Measurements from ENCODE around the gene KLHDC3. TPM values are rescaled to one million over a fixed set of nuclear protein-coding genes. Genes with fewer than 3 reads are reported as not detected.
"Not testable (repeated sequence)": the region's sequence is repeated elsewhere in the genome, so short reads cannot be mapped to it uniquely, and the experiment has no call there.

KLHDC3 gene
- total and polyA plus RNA-seq, 2 of the 8 experiments (the other 6 are each of a cell fraction or from before 2014, with no cell fraction given): 181 to 203 TPM

DNA sequence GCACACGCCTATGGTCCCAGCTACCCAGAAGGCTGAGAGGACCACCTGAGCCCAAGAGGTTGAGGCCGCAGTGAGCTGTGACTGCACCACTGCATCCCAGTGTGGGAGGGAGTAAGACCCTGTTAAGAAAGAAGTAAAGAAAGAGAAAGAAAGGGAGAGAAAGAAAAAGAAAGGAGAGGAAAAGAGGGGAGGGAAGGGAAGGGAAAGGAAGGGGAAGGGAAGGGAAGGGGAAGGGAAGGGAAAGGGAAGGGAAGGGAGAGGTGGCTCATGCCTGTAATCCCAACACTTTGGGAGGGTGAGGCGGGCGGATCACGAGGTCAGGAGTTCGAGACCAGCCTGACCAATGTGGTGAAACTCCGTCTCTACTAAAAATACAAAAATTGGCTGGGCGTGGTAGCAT is 27.4 kb downstream of the KLHDC3 start:
- not testable (repeated sequence) for H3K27ac ChIP-seq (ENCODE audit: low read depth, low read length); H3K4ac ChIP-seq (replicated peaks; ENCODE audit: insufficient read length, low read depth, low read length); H4K8ac ChIP-seq (ENCODE audit: extremely low read depth, insufficient read depth, low read length); H3K4me1 ChIP-seq (replicated peaks in 1 of 4; ENCODE audit: control insufficient read depth in 3 of 4, insufficient read depth in 4 of 4, low read length in 3 of 4); H3K4me2 ChIP-seq (ENCODE audit: insufficient read depth in 1 of 2, low read depth in 2 of 2, low read length in 2 of 2); H2BK12ac ChIP-seq (ENCODE audit: low read depth, low read length); H3K4me3 ChIP-seq (ENCODE audit: extremely low read depth in 1 of 4, insufficient read depth in 2 of 4, low read depth in 3 of 4, low read length in 4 of 4); H3K56ac ChIP-seq (replicated peaks; ENCODE audit: insufficient read length, low read depth, low read length); H2AK5ac ChIP-seq (ENCODE audit: low read depth, low read length); H3K14ac ChIP-seq (ENCODE audit: insufficient read length); H2BK120ac ChIP-seq (replicated peaks; ENCODE audit: low read depth, low read length); DNase-seq (ENCODE audit: low read depth in 1 of 2, low spot score in 2 of 2); H2BK20ac ChIP-seq (ENCODE audit: low read length); H2AFZ ChIP-seq (ENCODE audit: low read length); H2BK5ac ChIP-seq (ENCODE audit: low read depth, low read length); H3K9me3 ChIP-seq (ENCODE audit: insufficient read depth in 2 of 2, low read depth in 1 of 2, low read length in 1 of 2); H3K23me2 ChIP-seq (ENCODE audit: low read depth, low read length); H3K27me3 ChIP-seq (replicated peaks in 1 of 4; ENCODE audit: control insufficient read depth in 3 of 4, extremely low read depth in 1 of 4, insufficient read depth in 3 of 4, low read length in 3 of 4); H3K79me2 ChIP-seq (ENCODE audit: control insufficient read depth in 1 of 2, insufficient read depth in 2 of 2, low read length in 2 of 2); H4K91ac ChIP-seq (replicated peaks; ENCODE audit: insufficient read length, low read length); H3K79me1 ChIP-seq (ENCODE audit: low read depth, low read length); H4K5ac ChIP-seq (ENCODE audit: insufficient read length, low read depth, low read length); FAIRE-seq; H2BK15ac ChIP-seq (ENCODE audit: low read length); H3K23ac ChIP-seq (ENCODE audit: insufficient read length); H3K9ac ChIP-seq (replicated peaks in 1 of 4; ENCODE audit: extremely low read depth in 1 of 4, low read depth in 3 of 4, low read length in 3 of 4); H3K18ac ChIP-seq (ENCODE audit: extremely low read depth, low read length)
- peaks cover 2 to 10% of the 10 kb centered on the region in 2 experiments for H4K20me1 ChIP-seq (replicated peaks in 1 of 2; ENCODE audit: control insufficient read depth in 1 of 2, insufficient read depth in 2 of 2, low read length in 2 of 2)
- POLR2A ChIA-PET (ENCODE audit: partially characterized antibody): interaction anchor here (0.6 to 29.7 kb wide), 5 partner anchors 8 to 42 kb away, joined by 3 to 584 read pairs (median 4); partner anchors contain the start of genes KLC4, KLHDC3, MEA1 and MRPL2
- CTCF ChIA-PET (ENCODE audit: partially characterized antibody): interaction anchor here (1.2 to 1.5 kb wide), 3 partner anchors 13 to 102 kb away, joined by 3 to 6 read pairs (median 3); partner anchors contain the start of gene CUL7
- 85% methylated on average over 6 of the region's 8 CpGs; no CpG with 5 or more reads in 1 of the 2 experiments for WGBS, 2 experiments (ENCODE audit: extremely low coverage in 1 of 2, insufficient coverage in 1 of 2, insufficient read length in 1 of 2, insufficient replicate concordance in 2 of 2, low coverage in 1 of 2, low lambda C conversion rate in 2 of 2, missing lambda C conversion rate in 1 of 2)
- H3K36me3 ChIP-seq (ENCODE audit: control insufficient read depth in 2 of 4, insufficient read depth in 4 of 4, low read length in 3 of 4): peaks cover 0 to 20% (median 12%) of the 10 kb centered on the region in 4 experiments; a peak in 4 of 8 replicates

Measured in H1 (cell line).